HUES64 (cell line): ENCODE data around the gene ATP6V0E2.
"Not testable (repeated sequence)": the region's sequence is repeated elsewhere in the genome, so short reads cannot be mapped to it uniquely, and the experiment has no call there.

Source experiments
- H3K27ac ChIP-seq: 2 replicates; pipeline ENCODE4 v1.7.0; 2013; ENCODE audit warnings: low read depth, low read length, inconsistent platforms
- H3K27me3 ChIP-seq: 2 replicates; pipeline ENCODE4 v1.6.1; 2013; ENCODE audit warnings: mild to moderate bottlenecking, low read length; ENCODE audit not compliant: insufficient read depth
- H3K36me3 ChIP-seq: 2 replicates; pipeline ENCODE4 v1.6.1; 2013; ENCODE audit warnings: mild to moderate bottlenecking, low read length; ENCODE audit not compliant: insufficient read depth
- H3K4me1 ChIP-seq: 2 replicates; pipeline ENCODE4 v1.6.1; 2013; ENCODE audit warnings: mild to moderate bottlenecking, low read length, moderate library complexity; ENCODE audit not compliant: insufficient read depth
- H3K4me3 ChIP-seq: 2 replicates; pipeline ENCODE4 v1.5.1; 2013; ENCODE audit warnings: mild to moderate bottlenecking, low read length, moderate library complexity
- H3K9ac ChIP-seq: 2 replicates; pipeline ENCODE4 v1.6.1; 2013; ENCODE audit warnings: mild to moderate bottlenecking, low read depth, low read length
- H3K9me3 ChIP-seq: 2 replicates; pipeline ENCODE4 v1.6.1; 2013; ENCODE audit warnings: low read depth, low read length; ENCODE audit not compliant: insufficient read depth
- WGBS: fragments of 150-250, 120-280 bp; methylation state at CpG from one replicate; pipeline ENCODE4 v1.1.7; 2013; ENCODE audit warnings: missing lambda C conversion rate; 5-methylcytosine and 5-hydroxymethylcytosine counted together

The ATP6V0E2 gene

GRCh38 chr7:149882248-149883047 lies 8.7 kb downstream of the ATP6V0E2 start:
- no peaks in the 10 kb centered on the region for H3K27me3 ChIP-seq
- no peaks in the 10 kb centered on the region for H3K9me3 ChIP-seq
- no peak overlapping the region for H3K4me3 ChIP-seq
- H3K4me1 ChIP-seq = peaks cover 4% of the 10 kb centered on the region; the same call in 1 of the 2 replicates
- no peak overlapping the region for H3K27ac ChIP-seq
- H3K36me3 ChIP-seq = no peaks in the 10 kb centered on the region
- 91% methylated on average over 11 of the region's 11 CpGs for WGBS
- H3K9ac ChIP-seq = no peak overlapping the region

GRCh38 chr7:149883048-149883438 lies 9.3 kb downstream of the ATP6V0E2 start:
- Histone ChIP-seq H3K27me3 (no peaks in the 10 kb centered on the region), H3K4me1 (peaks cover 4% of the 10 kb centered on the region; the same call in 1 of the 2 replicates)

GRCh38 chr7:149883452-149883861 lies 9.7 kb downstream of the ATP6V0E2 start:
- H3K4me1 ChIP-seq = peaks cover 4% of the 10 kb centered on the region; the same call in 1 of the 2 replicates
- no peak overlapping the region for H3K9ac ChIP-seq
- H3K4me3 ChIP-seq = no peak overlapping the region
- no peaks in the 10 kb centered on the region for H3K36me3 ChIP-seq
- H3K9me3 ChIP-seq = no peaks in the 10 kb centered on the region
- no peaks in the 10 kb centered on the region for H3K27me3 ChIP-seq
- no peak overlapping the region for H3K27ac ChIP-seq
- WGBS = 43% methylated on average over 12 of the region's 12 CpGs

More at GRCh38 chr7:149883048-149883438, 9.3 kb downstream of the ATP6V0E2 start:
- H3K9ac ChIP-seq = no peak overlapping the region
- H3K27ac ChIP-seq = no peak overlapping the region
- H3K9me3 ChIP-seq = no peaks in the 10 kb centered on the region
- H3K4me3 ChIP-seq = no peak overlapping the region
- no peaks in the 10 kb centered on the region for H3K36me3 ChIP-seq
- 63% methylated on average over 8 of the region's 8 CpGs for WGBS

- Histone ChIP-seq H3K27ac (no peak overlapping the region), H3K27me3 (no peaks in the 10 kb centered on the region), H3K9me3 (no peaks in the 10 kb centered on the region), H3K4me1 (peaks cover 4% of the 10 kb centered on the region; the same call in 1 of the 2 replicates), H3K4me3 (no peak overlapping the region), H3K9ac (no peak overlapping the region), H3K36me3 (no peaks in the 10 kb centered on the region)
- WGBS = 86% methylated on average over 4 of the region's 4 CpGs
Observed at GRCh38 chr7:149884016-149884415, 10.2 kb downstream of the ATP6V0E2 start.

- H3K4me1 ChIP-seq = peaks cover 4% of the 10 kb centered on the region; the same call in 1 of the 2 replicates
- no peak overlapping the region for H3K27ac ChIP-seq
- H3K4me3 ChIP-seq = no peak overlapping the region
- WGBS = 84% methylated on average over 2 of the region's 2 CpGs
- no peaks in the 10 kb centered on the region for H3K9me3 ChIP-seq
- H3K9ac ChIP-seq = no peak overlapping the region
- H3K36me3 ChIP-seq = no peaks in the 10 kb centered on the region
- H3K27me3 ChIP-seq = no peaks in the 10 kb centered on the region
Observed at GRCh38 chr7:149884541-149884940, 10.8 kb downstream of the ATP6V0E2 start.

- Histone ChIP-seq H3K4me1 (peaks cover 4% of the 10 kb centered on the region; the same call in 1 of the 2 replicates), H3K27me3 (no peaks in the 10 kb centered on the region), H3K4me3 (no peak overlapping the region), H3K27ac (no peak overlapping the region), H3K36me3 (no peaks in the 10 kb centered on the region), H3K9ac (no peak overlapping the region), H3K9me3 (no peaks in the 10 kb centered on the region)
- WGBS = 48% methylated on average over 13 of the region's 13 CpGs
Observed at GRCh38 chr7:149885191-149886017, 11.6 kb downstream of the ATP6V0E2 start.

GRCh38 chr7:149886018-149886415 lies 12.2 kb downstream of the ATP6V0E2 start:
- no peak overlapping the region for H3K27ac ChIP-seq
- H3K36me3 ChIP-seq = no peaks in the 10 kb centered on the region
- no peaks in the 10 kb centered on the region for H3K9me3 ChIP-seq
- H3K4me3 ChIP-seq = no peak overlapping the region
- peaks cover 4% of the 10 kb centered on the region; the same call in 1 of the 2 replicates for H3K4me1 ChIP-seq
- H3K9ac ChIP-seq = no peak overlapping the region
- H3K27me3 ChIP-seq = no peaks in the 10 kb centered on the region
- 88% methylated on average over 3 of the region's 4 CpGs for WGBS

- no peaks in the 10 kb centered on the region for H3K36me3 ChIP-seq
- H3K9ac ChIP-seq = no peak overlapping the region
- no peak overlapping the region for H3K4me3 ChIP-seq
- no peaks in the 10 kb centered on the region for H3K27me3 ChIP-seq
- 90% methylated on average over 7 of the region's 7 CpGs for WGBS
- no peak overlapping the region for H3K27ac ChIP-seq
- H3K9me3 ChIP-seq = no peaks in the 10 kb centered on the region
- H3K4me1 ChIP-seq = peaks cover 4% of the 10 kb centered on the region; the same call in 1 of the 2 replicates
Observed at GRCh38 chr7:149887311-149887710, 13.5 kb downstream of the ATP6V0E2 start.

- H3K9me3 ChIP-seq, H3K9ac ChIP-seq, H3K27ac ChIP-seq, H3K27me3 ChIP-seq, H3K36me3 ChIP-seq, H3K4me1 ChIP-seq, H3K4me3 ChIP-seq: not testable (repeated sequence)
- WGBS = 17% methylated on average over 1 of the region's 2 CpGs
Observed at GRCh38 chr7:149890715-149891114, 16.9 kb downstream of the ATP6V0E2 start.

- WGBS = 91% methylated on average over 2 of the region's 8 CpGs
- H3K27me3 ChIP-seq = not testable (repeated sequence)
Observed at GRCh38 chr7:149894957-149895356, 21.2 kb downstream of the ATP6V0E2 start.

GRCh38 chr7:149907776-149908376 lies 34.1 kb downstream of the ATP6V0E2 start:
- WGBS = 72% methylated on average over 2 of the region's 6 CpGs

More at GRCh38 chr7:149894957-149895356, 21.2 kb downstream of the ATP6V0E2 start:
- H3K4me1 ChIP-seq, H3K27ac ChIP-seq, H3K36me3 ChIP-seq, H3K4me3 ChIP-seq, H3K9ac ChIP-seq, H3K9me3 ChIP-seq: not testable (repeated sequence)

More at GRCh38 chr7:149907776-149908376, 34.1 kb downstream of the ATP6V0E2 start:
- H3K9ac ChIP-seq, H3K27me3 ChIP-seq, H3K4me1 ChIP-seq, H3K4me3 ChIP-seq, H3K9me3 ChIP-seq, H3K36me3 ChIP-seq, H3K27ac ChIP-seq: not testable (repeated sequence)
